T-helper 2 cell treated with Interferon-gamma antibody and Interleukin-4, amounts not matched to agents 5 μg/mL and 100 μg/mL, for 36 hours (primary cell): Measurements from ENCODE around the gene CCDC191.
A peak's percentile ranks its signal among the peaks of the same experiment; 100 is the strongest.

Experiments used
- DNase-seq: peaks from one replicate; pipeline ENCODE4 v3.0.0; 2021; ENCODE audit warnings: low spot score
- H3K27ac Mint-ChIP-seq: one replicate; pipeline ENCODE4 v1.8.0; 2021; ENCODE audit warnings: mild to moderate bottlenecking, mixed read lengths
- H3K27me3 Mint-ChIP-seq: one replicate; pipeline ENCODE4 v1.8.0; 2021; ENCODE audit warnings: low read depth, mixed read lengths
- H3K36me3 Mint-ChIP-seq: one replicate; pipeline ENCODE4 v1.8.0; 2021; ENCODE audit warnings: low read depth, mixed read lengths
- H3K4me1 Mint-ChIP-seq: one replicate; pipeline ENCODE4 v1.8.0; 2021; ENCODE audit warnings: low read depth, mixed read lengths
- H3K4me3 Mint-ChIP-seq: one replicate; pipeline ENCODE4 v1.8.0; 2022; ENCODE audit warnings: mild to moderate bottlenecking, moderate library complexity, mixed read lengths
- H3K9me3 Mint-ChIP-seq: one replicate; pipeline ENCODE4 v1.8.0; 2021; ENCODE audit warnings: mixed read lengths

The CCDC191 gene

DNA sequence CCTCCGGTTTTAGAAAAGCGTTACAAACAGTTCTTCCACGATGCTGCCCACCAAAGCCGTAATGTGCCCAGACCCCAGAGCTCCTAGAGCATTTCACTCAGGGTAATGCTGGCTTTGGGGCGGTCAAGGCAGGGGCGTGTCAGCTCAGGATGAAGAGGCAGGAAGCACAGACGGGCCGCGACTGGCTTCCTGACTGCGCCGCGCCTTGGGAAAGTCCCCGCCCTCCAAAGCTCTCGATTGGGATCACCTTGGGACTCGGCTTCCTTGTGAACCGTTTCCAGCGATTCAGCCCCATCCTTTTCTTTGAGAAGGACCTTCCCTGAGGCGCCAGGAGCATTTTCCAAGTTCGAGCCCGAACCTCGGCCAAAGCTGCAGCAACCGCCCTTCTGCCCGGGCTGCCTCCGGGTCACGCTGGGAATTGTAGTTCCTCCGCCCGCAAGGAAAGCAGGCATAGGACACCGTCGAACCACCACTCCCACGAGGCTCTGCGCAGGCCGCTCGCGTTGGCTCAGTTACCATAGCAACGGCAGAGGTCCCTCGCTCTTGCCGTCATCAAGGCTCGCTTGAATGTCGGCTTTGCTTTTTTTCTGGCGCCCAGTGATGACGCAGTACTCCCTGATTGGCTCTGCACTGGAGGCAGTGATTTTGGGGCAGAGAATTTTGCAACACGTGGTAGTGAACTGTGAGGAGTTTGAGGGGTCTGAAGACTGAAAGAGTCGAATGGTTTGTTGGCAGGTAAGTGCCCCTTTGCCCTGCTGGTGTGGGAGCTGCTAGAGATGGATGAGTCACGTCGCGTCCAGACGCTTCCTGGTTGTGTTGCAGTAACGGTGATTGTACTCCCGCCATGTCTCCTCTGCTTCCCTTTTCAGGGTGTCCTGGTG is at the start of gene CCDC191, which contains the start of gene QTRT2:
Gene CCDC191, minus strand, starts transcription at position 397 of the 881 bp plus-strand sequence. Its CDS starts 60 bp downstream, at position 337.
Gene QTRT2, plus strand, starts transcription at position 608 of the 881 bp plus-strand sequence. CDS start 8,521 bp downstream, outside the sequence.
- no peaks in the 10 kb centered on the region for H3K9me3 Mint-ChIP-seq
- H3K36me3 Mint-ChIP-seq: peaks cover 5% of the 10 kb centered on the region
- H3K4me3 Mint-ChIP-seq: peak within 1 kb of the TSS; percentile 91
- DNase-seq: peak; percentile 98
- peaks cover 28% of the 10 kb centered on the region for H3K4me1 Mint-ChIP-seq
- no peaks in the 10 kb centered on the region for H3K27me3 Mint-ChIP-seq
- H3K27ac Mint-ChIP-seq: peak within 1 kb of the TSS; percentile 94

DNA sequence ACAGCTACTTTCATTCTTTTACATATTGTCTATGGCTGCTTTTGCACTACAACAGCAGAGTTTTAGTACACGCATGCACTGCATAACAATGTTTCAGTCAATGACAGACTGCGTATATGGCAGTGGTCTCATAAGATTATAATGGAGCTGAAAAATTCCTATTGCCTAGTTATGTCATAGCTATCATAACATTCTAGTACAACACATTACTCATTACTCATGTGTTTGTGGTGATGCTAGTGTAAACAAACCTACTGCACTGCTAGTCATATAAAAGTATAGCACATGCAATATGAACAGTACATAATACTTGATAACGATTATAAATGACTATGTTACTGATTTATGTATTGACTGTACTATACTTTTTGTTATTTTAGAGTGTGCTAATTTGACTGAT is 48.1 kb upstream of the CCDC191 start:
- Mint-ChIP-seq H3K27ac (no peak overlapping the region), H3K36me3 (no peaks in the 10 kb centered on the region), H3K4me3 (no peak overlapping the region), H3K9me3 (no peaks in the 10 kb centered on the region), H3K4me1 (no peaks in the 10 kb centered on the region), H3K27me3 (peaks cover 10% of the 10 kb centered on the region)
- no peak for DNase-seq

DNA sequence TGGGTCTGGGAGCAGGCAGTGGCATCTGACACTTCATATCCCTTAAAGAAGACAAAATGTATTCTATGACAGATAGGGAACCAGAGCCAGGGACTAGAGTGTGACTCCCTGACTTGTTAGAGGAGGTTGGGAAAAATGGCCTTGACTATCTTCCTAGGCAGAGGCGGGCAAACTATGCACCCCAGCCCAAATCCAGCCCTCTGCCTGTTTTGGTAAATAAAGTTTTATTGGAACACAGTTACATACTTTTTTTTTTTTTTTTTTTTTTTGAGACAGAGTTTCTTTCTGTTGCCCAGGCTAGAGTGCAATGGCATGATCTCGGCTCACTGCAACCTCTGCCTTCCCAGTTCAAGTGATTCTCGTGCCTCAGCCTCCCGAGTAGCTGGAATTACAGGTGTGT is 47.5 kb upstream of the CCDC191 start:
- no peak overlapping the region for H3K27ac Mint-ChIP-seq

GRCh38 chr3:114103181-114103580 is 46.9 kb upstream of the CCDC191 start:
- Mint-ChIP-seq H3K36me3 (no peaks in the 10 kb centered on the region), H3K27me3 (peaks cover 8% of the 10 kb centered on the region), H3K4me1 (no peaks in the 10 kb centered on the region), H3K9me3 (no peaks in the 10 kb centered on the region), H3K27ac (no peak overlapping the region), H3K4me3 (no peak overlapping the region)
- no peak for DNase-seq

More for the DNA sequence above, 47.5 kb upstream of the CCDC191 start:
- Mint-ChIP-seq H3K4me3 (no peak overlapping the region), H3K36me3 (no peaks in the 10 kb centered on the region), H3K27me3 (peaks cover 8% of the 10 kb centered on the region), H3K4me1 (no peaks in the 10 kb centered on the region), H3K9me3 (no peaks in the 10 kb centered on the region)
- no peak for DNase-seq

DNA sequence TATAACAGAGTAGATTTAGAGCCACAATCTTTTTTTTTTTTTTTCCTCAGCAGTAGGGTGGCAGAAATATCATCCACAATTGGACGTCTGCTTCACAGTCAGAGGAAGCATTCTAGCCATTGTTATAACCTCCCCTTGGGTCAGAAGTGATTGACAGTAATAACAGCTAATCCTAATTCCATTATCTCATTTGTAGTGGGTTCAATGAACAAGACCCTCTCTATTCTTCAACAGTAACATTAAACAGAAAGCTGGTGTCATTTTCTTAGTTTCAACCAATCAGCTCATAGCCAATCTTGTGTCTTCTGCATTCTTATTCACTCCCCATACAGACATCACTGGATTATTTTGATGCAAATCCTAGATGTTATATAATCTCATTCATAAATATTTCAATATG is 44.8 kb upstream of the CCDC191 start:
- peaks cover 8% of the 10 kb centered on the region for H3K27me3 Mint-ChIP-seq
- no peak for DNase-seq
- H3K4me1 Mint-ChIP-seq: no peaks in the 10 kb centered on the region
- H3K36me3 Mint-ChIP-seq: no peaks in the 10 kb centered on the region
- H3K9me3 Mint-ChIP-seq: no peaks in the 10 kb centered on the region
- no peak overlapping the region for H3K4me3 Mint-ChIP-seq
- no peak overlapping the region for H3K27ac Mint-ChIP-seq

GRCh38 chr3:114095796-114096195 is 39.5 kb upstream of the CCDC191 start:
- Mint-ChIP-seq H3K4me1 (no peaks in the 10 kb centered on the region), H3K9me3 (no peaks in the 10 kb centered on the region), H3K36me3 (no peaks in the 10 kb centered on the region), H3K27me3 (peaks cover 20% of the 10 kb centered on the region), H3K27ac (no peak overlapping the region), H3K4me3 (no peak overlapping the region)
- no peak for DNase-seq

DNA sequence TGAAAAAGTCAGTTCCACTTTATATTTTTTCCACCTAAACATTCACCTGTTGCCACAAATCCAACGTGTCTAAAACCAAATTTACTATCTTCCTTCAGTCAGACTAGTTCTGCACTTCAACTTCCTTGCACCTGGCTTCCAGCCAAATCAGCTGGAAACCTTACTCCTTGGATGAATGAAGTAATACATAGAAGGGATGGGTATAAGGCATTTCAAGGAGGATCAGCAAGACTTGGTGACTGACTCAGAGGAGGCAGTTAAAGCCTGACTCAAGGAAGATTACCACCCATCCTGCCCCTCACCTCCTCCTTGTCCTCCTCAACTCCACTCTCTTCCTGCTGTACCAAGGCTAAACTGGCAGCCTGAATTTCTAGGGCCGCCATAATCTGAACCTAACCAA is 37.3 kb upstream of the CCDC191 start:
- peaks cover 17% of the 10 kb centered on the region for H3K27me3 Mint-ChIP-seq
- DNase-seq: no peak
- H3K4me1 Mint-ChIP-seq: no peaks in the 10 kb centered on the region
- no peak overlapping the region for H3K27ac Mint-ChIP-seq
- H3K9me3 Mint-ChIP-seq: no peaks in the 10 kb centered on the region
- no peak overlapping the region for H3K4me3 Mint-ChIP-seq
- no peaks in the 10 kb centered on the region for H3K36me3 Mint-ChIP-seq

DNA sequence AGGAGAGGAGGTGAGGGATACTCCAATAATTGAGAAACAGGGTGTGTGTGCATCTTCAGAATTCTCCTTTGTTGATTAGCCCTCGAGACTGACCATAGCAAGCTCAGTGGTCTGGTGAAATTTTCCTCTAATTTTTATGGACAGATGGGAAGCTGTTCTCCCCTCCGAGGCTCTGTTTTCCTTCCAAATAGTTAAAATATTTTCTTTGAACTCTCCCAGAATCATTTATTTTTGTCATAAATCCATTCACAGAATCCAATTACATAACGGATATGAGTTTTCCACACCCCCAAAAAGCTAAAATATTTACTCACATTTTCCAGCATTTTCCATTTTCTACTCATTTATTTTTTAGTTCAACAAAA is 36.7 kb upstream of the CCDC191 start:
- Mint-ChIP-seq H3K4me1 (no peaks in the 10 kb centered on the region), H3K9me3 (no peaks in the 10 kb centered on the region), H3K27ac (no peak overlapping the region), H3K36me3 (no peaks in the 10 kb centered on the region), H3K27me3 (peaks cover 17% of the 10 kb centered on the region), H3K4me3 (no peak overlapping the region)
- no peak for DNase-seq

DNA sequence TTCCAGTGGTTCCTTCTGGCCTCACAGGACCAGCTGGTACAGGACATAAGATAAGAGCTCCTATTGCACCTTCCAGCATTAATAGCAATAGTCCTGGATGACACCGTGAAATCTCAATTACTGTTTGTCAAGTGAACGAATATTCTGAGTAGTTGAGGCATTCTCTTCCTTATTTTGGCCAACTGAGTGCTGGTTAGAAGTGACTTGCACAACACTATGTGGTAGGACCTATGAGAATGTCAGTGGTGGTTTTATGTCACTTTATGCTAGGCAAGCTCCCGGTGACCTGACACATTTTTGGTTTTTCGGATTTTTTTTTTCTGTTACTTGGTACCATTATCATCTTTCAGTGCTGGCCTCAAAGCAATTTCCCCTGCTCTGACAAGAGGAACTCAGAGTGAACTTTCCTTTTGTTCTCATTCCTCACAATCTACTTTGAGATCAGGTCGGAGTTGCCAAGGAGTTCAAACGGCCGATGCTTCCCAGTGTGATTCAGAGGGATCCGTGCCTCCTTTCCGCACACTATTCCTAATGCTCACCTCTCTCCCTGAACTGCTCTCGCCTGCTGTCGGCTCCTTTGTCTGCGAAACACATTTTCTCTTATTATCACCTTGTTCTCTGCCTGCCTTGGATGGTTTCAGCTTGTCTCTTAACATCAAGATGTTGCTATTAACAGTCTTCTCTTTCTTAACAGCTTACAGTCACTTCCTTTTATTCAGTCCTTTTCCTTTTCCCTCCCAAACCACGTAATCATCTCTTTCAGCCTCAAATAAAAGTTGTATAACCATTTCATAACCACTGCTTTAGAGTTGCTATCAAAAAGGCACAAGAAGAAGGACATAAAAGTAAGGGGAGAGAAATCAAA is 36.1 kb upstream of the CCDC191 start:
- no peak overlapping the region for H3K27ac Mint-ChIP-seq
- peaks cover 6% of the 10 kb centered on the region for H3K36me3 Mint-ChIP-seq
- no peak overlapping the region for H3K4me3 Mint-ChIP-seq
- DNase-seq: no peak
- no peaks in the 10 kb centered on the region for H3K4me1 Mint-ChIP-seq
- H3K9me3 Mint-ChIP-seq: no peaks in the 10 kb centered on the region
- peaks cover 17% of the 10 kb centered on the region for H3K27me3 Mint-ChIP-seq

DNA sequence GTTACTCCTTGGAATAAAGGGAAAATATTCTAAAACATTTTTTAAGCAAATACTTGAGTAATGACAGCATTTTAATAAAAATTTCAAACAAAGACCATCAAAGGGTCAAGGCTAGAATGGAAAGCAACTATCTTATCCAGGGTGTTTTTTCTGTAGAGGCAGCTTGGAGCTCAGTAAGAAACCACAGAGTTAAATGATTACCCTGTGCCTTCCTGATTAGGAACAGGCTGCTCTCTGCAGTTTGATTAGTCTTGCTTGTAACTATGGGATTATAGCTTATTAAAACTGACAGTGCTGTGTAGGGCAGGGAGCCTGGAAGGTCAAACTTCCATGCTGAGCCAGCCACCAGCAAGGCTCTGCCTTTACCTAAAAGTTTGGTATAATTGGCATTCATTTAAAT is 33.3 kb upstream of the CCDC191 start:
- Mint-ChIP-seq H3K4me1 (no peaks in the 10 kb centered on the region), H3K27me3 (peaks cover 17% of the 10 kb centered on the region), H3K4me3 (no peak overlapping the region), H3K36me3 (peaks cover 24% of the 10 kb centered on the region), H3K27ac (no peak overlapping the region), H3K9me3 (no peaks in the 10 kb centered on the region)
- DNase-seq: no peak

DNA sequence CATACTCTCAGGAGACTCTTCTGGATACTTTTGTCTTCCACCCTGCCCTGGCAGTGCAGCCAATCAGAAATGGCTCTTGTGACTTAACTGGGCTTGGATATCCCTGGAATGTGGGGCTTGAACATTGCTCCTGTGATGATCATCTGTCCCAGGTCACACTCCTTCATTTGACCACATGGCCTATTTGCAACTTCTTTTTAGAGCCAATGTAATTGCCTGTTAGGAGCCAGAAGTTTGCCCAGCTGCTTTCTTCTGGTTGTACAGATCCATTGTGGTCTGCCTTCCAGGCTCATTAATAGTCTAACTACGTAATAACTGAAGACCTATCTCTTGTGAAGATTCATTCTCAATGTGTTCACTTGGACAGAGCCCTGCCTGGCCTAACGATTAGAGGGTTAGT is 30.0 kb upstream of the CCDC191 start:
- peaks cover 40% of the 10 kb centered on the region for H3K36me3 Mint-ChIP-seq
- no peaks in the 10 kb centered on the region for H3K4me1 Mint-ChIP-seq
- no peak for DNase-seq
- H3K4me3 Mint-ChIP-seq: no peak overlapping the region
- H3K27me3 Mint-ChIP-seq: no peaks in the 10 kb centered on the region
- H3K9me3 Mint-ChIP-seq: no peaks in the 10 kb centered on the region
- H3K27ac Mint-ChIP-seq: no peak overlapping the region

DNA sequence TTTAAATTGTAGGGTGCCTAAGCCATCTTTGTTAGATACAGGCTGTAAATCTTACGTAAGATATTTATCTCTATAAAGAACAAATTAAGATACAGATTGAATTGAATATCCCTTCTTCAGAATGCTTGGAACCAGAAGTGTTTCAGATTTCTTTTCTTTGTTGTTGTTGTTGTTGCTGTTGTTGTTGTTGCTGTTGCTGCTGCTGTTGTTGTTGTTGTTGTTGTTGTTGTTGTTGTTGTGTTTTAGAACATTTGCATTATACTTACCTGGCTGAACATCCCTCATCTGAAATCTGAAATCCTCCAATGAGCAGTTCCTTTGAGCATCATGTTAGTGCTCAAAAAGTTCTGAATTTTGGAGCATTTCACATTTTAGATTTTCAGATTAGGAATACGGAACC is 26.8 kb upstream of the CCDC191 start:
- no peak overlapping the region for H3K4me3 Mint-ChIP-seq
- no peak for DNase-seq
- peaks cover 54% of the 10 kb centered on the region for H3K36me3 Mint-ChIP-seq
- no peaks in the 10 kb centered on the region for H3K27me3 Mint-ChIP-seq
- H3K9me3 Mint-ChIP-seq: no peaks in the 10 kb centered on the region
- no peak overlapping the region for H3K27ac Mint-ChIP-seq
- H3K4me1 Mint-ChIP-seq: no peaks in the 10 kb centered on the region

GRCh38 chr3:114081037-114081436 is 24.7 kb upstream of the CCDC191 start:
- H3K4me1 Mint-ChIP-seq: no peaks in the 10 kb centered on the region
- no peak overlapping the region for H3K27ac Mint-ChIP-seq
- DNase-seq: no peak
- no peaks in the 10 kb centered on the region for H3K27me3 Mint-ChIP-seq
- H3K4me3 Mint-ChIP-seq: no peak overlapping the region
- H3K9me3 Mint-ChIP-seq: no peaks in the 10 kb centered on the region
- H3K36me3 Mint-ChIP-seq: peaks cover 50% of the 10 kb centered on the region

DNA sequence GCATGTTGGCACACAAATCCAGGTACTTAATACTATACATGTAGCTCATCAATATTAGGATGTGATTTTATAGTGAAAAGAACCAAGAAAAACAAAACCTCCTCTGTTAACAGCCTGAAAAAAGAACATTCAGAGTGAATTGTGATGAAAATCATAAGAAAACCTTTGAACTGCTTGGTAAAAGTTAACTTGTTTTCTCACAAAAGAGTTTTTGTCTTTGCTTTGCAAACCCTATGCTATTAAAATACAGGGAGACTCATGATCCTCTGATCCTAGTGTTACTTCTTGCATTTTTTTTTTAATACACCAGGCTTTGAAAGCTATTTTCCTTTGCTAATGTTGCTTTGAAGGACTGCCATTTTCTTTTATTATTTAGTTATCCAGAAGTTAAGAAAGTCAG is 23.9 kb upstream of the CCDC191 start:
- no peak overlapping the region for H3K4me3 Mint-ChIP-seq
- no peaks in the 10 kb centered on the region for H3K4me1 Mint-ChIP-seq
- DNase-seq: no peak
- H3K36me3 Mint-ChIP-seq: peaks cover 43% of the 10 kb centered on the region
- no peaks in the 10 kb centered on the region for H3K27me3 Mint-ChIP-seq
- no peak overlapping the region for H3K27ac Mint-ChIP-seq
- no peaks in the 10 kb centered on the region for H3K9me3 Mint-ChIP-seq
